Caki2 (cell line): ENCODE measurements around the gene BRWD1. TPM values are rescaled to one million over a fixed set of nuclear protein-coding genes. Genes with fewer than 3 reads are reported as not detected.
A peak's percentile ranks its signal among the peaks of the same experiment; 100 is the strongest.
"Not testable (repeated sequence)": the region's sequence is repeated elsewhere in the genome, so short reads cannot be mapped to it uniquely, and the experiment has no call there.

ENCODE experiments used
- DNase-seq: peaks from one replicate; pipeline ENCODE4 v3.0.0-alpha.2; 2015; ENCODE audit warnings: low read depth
- in situ Hi-C: cut with HindIII; loops from 2 replicates; pipeline ENCODE4 v1.10.0; 2016; ENCODE audit warnings: low sequenced_read_pairs, low pct_unique_long_range_greater_than_20kb, mixed read lengths
- total RNA-seq: library from RNA; depleted of rRNA; stranded (reverse); fragments of >200 nt; shearing (Covaris generic); gene quantifications from 2 replicates; pipeline ENCODE4 v1.2.3, GENCODE V29; 2014; ENCODE audit warnings: low replicate concordance

The BRWD1 gene
- total RNA-seq, 1 experiment from 2014 or later: 33.5 TPM

- in situ Hi-C loops: no loop called here
- DNase-seq: no peak
Measured at GRCh38 chr21:39159342-39160063, 153.9 kb downstream of the BRWD1 start.

- in situ Hi-C loops, DNase-seq: not testable (repeated sequence)
Measured at GRCh38 chr21:39157241-39157640, 156.2 kb downstream of the BRWD1 start.

- DNase-seq: peak; percentile 13
- in situ Hi-C loops: no loop called here
Measured at GRCh38 chr21:39156024-39156423, 157.4 kb downstream of the BRWD1 start.

GRCh38 chr21:39155578-39155977 lies 157.9 kb downstream of the BRWD1 start:
- in situ Hi-C loops: no loop called here
- DNase-seq: no peak

- DNase-seq: no peak
- in situ Hi-C loops: no loop called here
Measured at GRCh38 chr21:39153842-39154241, 159.6 kb downstream of the BRWD1 start.

GRCh38 chr21:39153373-39153772 lies 160.1 kb downstream of the BRWD1 start:
- in situ Hi-C loops: no loop called here
- no peak for DNase-seq

- in situ Hi-C loops: no loop called here
- no peak for DNase-seq
Measured at GRCh38 chr21:39152271-39152670, 161.2 kb downstream of the BRWD1 start.

GRCh38 chr21:39150877-39151276 lies 162.6 kb downstream of the BRWD1 start:
- no peak for DNase-seq
- in situ Hi-C loops: no loop called here

- in situ Hi-C loops: no loop called here
Measured at GRCh38 chr21:39150316-39150715, 163.1 kb downstream of the BRWD1 start.

GRCh38 chr21:39149882-39150281 lies 163.6 kb downstream of the BRWD1 start:
- no peak for DNase-seq
- in situ Hi-C loops: no loop called here

More at GRCh38 chr21:39150316-39150715, 163.1 kb downstream of the BRWD1 start:
- no peak for DNase-seq

GRCh38 chr21:39148975-39149374 lies 164.5 kb downstream of the BRWD1 start:
- in situ Hi-C loops: no loop called here
- no peak for DNase-seq

- DNase-seq: no peak
- in situ Hi-C loops: no loop called here
Measured at GRCh38 chr21:39144191-39144590, 169.2 kb downstream of the BRWD1 start.

- DNase-seq: no peak
- in situ Hi-C loops: no loop called here
Measured at GRCh38 chr21:39142972-39143371, 170.5 kb downstream of the BRWD1 start.

- in situ Hi-C loops: no loop called here
- DNase-seq: no peak
Measured at GRCh38 chr21:39141502-39141901, 171.9 kb downstream of the BRWD1 start.

- DNase-seq: no peak
- in situ Hi-C loops: no loop called here
Measured at GRCh38 chr21:39137248-39138178, 175.9 kb downstream of the BRWD1 start.

GRCh38 chr21:39136711-39137110 lies 176.7 kb downstream of the BRWD1 start:
- no peak for DNase-seq
- in situ Hi-C loops: no loop called here

GRCh38 chr21:39136138-39136537 lies 177.3 kb downstream of the BRWD1 start:
- DNase-seq, in situ Hi-C loops: not testable (repeated sequence)

GRCh38 chr21:39134288-39134810 lies 179.1 kb downstream of the BRWD1 start:
- in situ Hi-C loops: no loop called here
- no peak for DNase-seq
